HepG2 (cell line): ENCODE data around the gene ZFPM1. TPM values are rescaled to one million over a fixed set of nuclear protein-coding genes. Genes with fewer than 3 reads are reported as not detected.

Experiments used
- ASH2L ChIP-seq: fragments of 300-600, 200-600 bp; sonication (generic); IDR thresholded peaks from 2 replicates; pipeline ENCODE4 v1.7.0; 2017; ENCODE audit warnings: low read depth, mild to moderate bottlenecking, moderate library complexity, mixed read lengths, low read length; ENCODE audit not compliant: insufficient read length
- FOXO4 ChIP-seq: sonication (generic); formaldehyde crosslinking; conservative IDR thresholded peaks from 2 replicates; pipeline ENCODE4 v1.8.1; 2023; ENCODE audit warnings: missing genetic modification reagents
- MBD4 ChIP-seq: IDR thresholded peaks from 2 replicates; pipeline ENCODE4 v1.6.1; 2012; ENCODE audit warnings: low read length, inconsistent platforms, borderline replicate concordance
- NAIF1 ChIP-seq: sonication (generic); formaldehyde crosslinking; IDR thresholded peaks from 2 replicates; pipeline ENCODE4 v1.5.0; 2020; ENCODE audit warnings: mild to moderate bottlenecking, missing genetic modification reagents, borderline replicate concordance
- SKI ChIP-seq: fragments of 450-650 bp; IDR thresholded peaks from one replicate; pipeline ENCODE4 v1.6.1; 2018; ENCODE audit warnings: mild to moderate bottlenecking; ENCODE audit not compliant: partially characterized antibody
- ZNF10 ChIP-seq: sonication (generic); formaldehyde crosslinking; IDR thresholded peaks from 2 replicates; pipeline ENCODE4 v1.4.0; 2020; ENCODE audit warnings: mild to moderate bottlenecking, low read depth, missing genetic modification reagents, borderline replicate concordance
- ZNF850 ChIP-seq: sonication (generic); formaldehyde crosslinking; conservative IDR thresholded peaks from 2 replicates; pipeline ENCODE4 v1.9.0; 2021; ENCODE audit warnings: mild to moderate bottlenecking, missing genetic modification reagents
- polyA plus RNA-seq, 8 experiments: library from polyadenylated mRNA; depleted of rRNA in 3 of 8; stranded (reverse) in 7 of 8; unstranded in 1 of 8; fragments of >200 nt; fragmentation: Illumina TruSeq in 4 of 8; extraction: Trizol in 4 of 8; gene quantifications; 2 replicates each; pipeline versions ENCODE4 v1.2.1 to v1.2.3, GENCODE V29; 2011 to 2016; ENCODE audit warnings: low read depth in 4 of 8, missing spikeins in 1 of 8, mixed read lengths in 1 of 8; ENCODE audit not compliant: insufficient read depth in 1 of 8
- total RNA-seq, 5 experiments: library from RNA; depleted of rRNA; stranded (reverse); fragments of >200 nt; fragmentation: Illumina TruSeq; extraction: Trizol; gene quantifications; 2 replicates each; pipeline ENCODE4 v1.2.3, GENCODE V29; 2016; ENCODE audit warnings: low read depth in 1 of 5
- TF ChIP-seq, protein P1 (sequence below): sonication (generic); formaldehyde crosslinking; IDR thresholded peaks from 2 replicates; pipeline ENCODE4 v1.5.0; 2020; ENCODE audit warnings: missing genetic modification reagents
- TF ChIP-seq, protein P2 (sequence below): sonication (generic); formaldehyde crosslinking; IDR thresholded peaks from 2 replicates; pipeline ENCODE4 v1.9.0; 2021; ENCODE audit warnings: missing genetic modification reagents, borderline replicate concordance
- TF ChIP-seq, protein P3 (sequence below): sonication (generic); formaldehyde crosslinking; IDR thresholded peaks from 2 replicates; pipeline ENCODE4 v1.5.1; 2020; ENCODE audit warnings: missing genetic modification reagents, mild to moderate bottlenecking, borderline replicate concordance
- TF ChIP-seq, protein P4 (sequence below): sonication (generic); formaldehyde crosslinking; IDR thresholded peaks from 2 replicates; pipeline ENCODE4 v1.4.0; 2020; ENCODE audit warnings: mild to moderate bottlenecking, missing genetic modification reagents
- TF ChIP-seq, protein P5 (sequence below): fragments of 450-650 bp; IDR thresholded peaks from 2 replicates; pipeline ENCODE4 v1.6.1; 2017; ENCODE audit warnings: mild to moderate bottlenecking

ZFPM1 gene
- total and polyA plus RNA-seq, 2 of the 13 experiments (the other 11 are each of a cell fraction or from before 2014, with no cell fraction given) = 1.3 to 3.8 TPM

DNA sequence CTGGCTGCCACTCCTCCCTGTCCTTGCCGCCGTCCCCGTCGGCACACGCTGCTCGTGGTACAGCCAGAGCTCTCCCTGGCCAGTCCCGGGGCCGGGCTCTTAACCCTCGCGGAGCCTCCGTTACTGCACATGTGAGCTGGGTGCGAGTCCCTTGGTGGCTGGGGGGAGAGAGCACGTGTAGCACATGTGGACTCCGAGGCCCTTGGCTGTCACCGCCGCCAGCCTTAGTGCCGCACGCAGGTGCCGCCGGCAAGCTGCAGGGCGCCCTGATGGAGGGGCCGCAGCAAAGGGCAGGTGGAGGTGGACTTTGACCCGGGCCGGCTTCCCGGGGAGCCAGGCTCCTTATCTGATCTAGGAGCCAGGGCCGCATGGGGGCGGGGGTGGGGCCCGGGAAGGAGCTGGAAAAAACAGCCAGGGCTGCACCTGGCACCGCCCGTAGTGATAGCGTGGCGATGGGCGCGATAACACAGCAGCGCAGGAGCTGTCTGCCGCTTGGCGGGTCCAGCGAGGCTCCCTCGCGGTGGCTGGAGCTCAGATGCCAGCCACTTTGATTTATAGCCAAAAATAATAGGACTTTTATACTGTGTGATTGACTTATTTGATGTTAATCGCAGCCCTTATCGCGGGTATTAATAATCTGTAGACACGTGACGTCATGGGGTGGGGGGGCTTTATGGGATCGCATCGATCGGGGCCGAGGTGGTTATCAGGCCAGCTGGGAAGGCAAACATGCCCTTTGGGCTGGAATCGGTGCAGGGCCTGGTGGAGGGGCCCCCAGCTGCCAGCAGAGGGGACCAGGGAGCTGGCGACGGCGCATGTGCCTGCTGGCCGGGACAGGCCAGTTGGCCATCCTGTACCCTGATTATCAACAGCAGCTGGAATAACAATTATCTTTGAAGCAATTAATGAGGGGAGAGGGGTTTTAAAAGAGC, 35.1 kb downstream of the ZFPM1 start (continued):
- TF ChIP-seq, protein P1, sequence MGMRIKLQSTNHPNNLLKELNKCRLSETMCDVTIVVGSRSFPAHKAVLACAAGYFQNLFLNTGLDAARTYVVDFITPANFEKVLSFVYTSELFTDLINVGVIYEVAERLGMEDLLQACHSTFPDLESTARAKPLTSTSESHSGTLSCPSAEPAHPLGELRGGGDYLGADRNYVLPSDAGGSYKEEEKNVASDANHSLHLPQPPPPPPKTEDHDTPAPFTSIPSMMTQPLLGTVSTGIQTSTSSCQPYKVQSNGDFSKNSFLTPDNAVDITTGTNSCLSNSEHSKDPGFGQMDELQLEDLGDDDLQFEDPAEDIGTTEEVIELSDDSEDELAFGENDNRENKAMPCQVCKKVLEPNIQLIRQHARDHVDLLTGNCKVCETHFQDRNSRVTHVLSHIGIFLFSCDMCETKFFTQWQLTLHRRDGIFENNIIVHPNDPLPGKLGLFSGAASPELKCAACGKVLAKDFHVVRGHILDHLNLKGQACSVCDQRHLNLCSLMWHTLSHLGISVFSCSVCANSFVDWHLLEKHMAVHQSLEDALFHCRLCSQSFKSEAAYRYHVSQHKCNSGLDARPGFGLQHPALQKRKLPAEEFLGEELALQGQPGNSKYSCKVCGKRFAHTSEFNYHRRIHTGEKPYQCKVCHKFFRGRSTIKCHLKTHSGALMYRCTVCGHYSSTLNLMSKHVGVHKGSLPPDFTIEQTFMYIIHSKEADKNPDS = peak; percentile 99
- TF ChIP-seq, protein P2, sequence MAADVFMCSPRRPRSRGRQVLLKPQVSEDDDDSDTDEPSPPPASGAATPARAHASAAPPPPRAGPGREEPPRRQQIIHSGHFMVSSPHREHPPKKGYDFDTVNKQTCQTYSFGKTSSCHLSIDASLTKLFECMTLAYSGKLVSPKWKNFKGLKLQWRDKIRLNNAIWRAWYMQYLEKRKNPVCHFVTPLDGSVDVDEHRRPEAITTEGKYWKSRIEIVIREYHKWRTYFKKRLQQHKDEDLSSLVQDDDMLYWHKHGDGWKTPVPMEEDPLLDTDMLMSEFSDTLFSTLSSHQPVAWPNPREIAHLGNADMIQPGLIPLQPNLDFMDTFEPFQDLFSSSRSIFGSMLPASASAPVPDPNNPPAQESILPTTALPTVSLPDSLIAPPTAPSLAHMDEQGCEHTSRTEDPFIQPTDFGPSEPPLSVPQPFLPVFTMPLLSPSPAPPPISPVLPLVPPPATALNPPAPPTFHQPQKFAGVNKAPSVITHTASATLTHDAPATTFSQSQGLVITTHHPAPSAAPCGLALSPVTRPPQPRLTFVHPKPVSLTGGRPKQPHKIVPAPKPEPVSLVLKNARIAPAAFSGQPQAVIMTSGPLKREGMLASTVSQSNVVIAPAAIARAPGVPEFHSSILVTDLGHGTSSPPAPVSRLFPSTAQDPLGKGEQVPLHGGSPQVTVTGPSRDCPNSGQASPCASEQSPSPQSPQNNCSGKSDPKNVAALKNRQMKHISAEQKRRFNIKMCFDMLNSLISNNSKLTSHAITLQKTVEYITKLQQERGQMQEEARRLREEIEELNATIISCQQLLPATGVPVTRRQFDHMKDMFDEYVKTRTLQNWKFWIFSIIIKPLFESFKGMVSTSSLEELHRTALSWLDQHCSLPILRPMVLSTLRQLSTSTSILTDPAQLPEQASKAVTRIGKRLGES (CRISPR knock-in tag) = peak; percentile 100
- TF ChIP-seq NAIF1 (CRISPR knock-in tag) = peak; percentile 99
- TF ChIP-seq MBD4 = no peak
- TF ChIP-seq, protein P3, sequence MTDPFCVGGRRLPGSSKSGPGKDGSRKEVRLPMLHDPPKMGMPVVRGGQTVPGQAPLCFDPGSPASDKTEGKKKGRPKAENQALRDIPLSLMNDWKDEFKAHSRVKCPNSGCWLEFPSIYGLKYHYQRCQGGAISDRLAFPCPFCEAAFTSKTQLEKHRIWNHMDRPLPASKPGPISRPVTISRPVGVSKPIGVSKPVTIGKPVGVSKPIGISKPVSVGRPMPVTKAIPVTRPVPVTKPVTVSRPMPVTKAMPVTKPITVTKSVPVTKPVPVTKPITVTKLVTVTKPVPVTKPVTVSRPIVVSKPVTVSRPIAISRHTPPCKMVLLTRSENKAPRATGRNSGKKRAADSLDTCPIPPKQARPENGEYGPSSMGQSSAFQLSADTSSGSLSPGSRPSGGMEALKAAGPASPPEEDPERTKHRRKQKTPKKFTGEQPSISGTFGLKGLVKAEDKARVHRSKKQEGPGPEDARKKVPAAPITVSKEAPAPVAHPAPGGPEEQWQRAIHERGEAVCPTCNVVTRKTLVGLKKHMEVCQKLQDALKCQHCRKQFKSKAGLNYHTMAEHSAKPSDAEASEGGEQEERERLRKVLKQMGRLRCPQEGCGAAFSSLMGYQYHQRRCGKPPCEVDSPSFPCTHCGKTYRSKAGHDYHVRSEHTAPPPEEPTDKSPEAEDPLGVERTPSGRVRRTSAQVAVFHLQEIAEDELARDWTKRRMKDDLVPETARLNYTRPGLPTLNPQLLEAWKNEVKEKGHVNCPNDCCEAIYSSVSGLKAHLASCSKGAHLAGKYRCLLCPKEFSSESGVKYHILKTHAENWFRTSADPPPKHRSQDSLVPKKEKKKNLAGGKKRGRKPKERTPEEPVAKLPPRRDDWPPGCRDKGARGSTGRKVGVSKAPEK (CRISPR knock-in tag) = peak; percentile 95
- TF ChIP-seq FOXO4 = peak; percentile 100
- peak; percentile 86 for TF ChIP-seq SKI
- peak; percentile 100 for TF ChIP-seq ASH2L
- peak; percentile 100 for TF ChIP-seq ZNF850 (CRISPR knock-in tag)
- TF ChIP-seq, protein P4, sequence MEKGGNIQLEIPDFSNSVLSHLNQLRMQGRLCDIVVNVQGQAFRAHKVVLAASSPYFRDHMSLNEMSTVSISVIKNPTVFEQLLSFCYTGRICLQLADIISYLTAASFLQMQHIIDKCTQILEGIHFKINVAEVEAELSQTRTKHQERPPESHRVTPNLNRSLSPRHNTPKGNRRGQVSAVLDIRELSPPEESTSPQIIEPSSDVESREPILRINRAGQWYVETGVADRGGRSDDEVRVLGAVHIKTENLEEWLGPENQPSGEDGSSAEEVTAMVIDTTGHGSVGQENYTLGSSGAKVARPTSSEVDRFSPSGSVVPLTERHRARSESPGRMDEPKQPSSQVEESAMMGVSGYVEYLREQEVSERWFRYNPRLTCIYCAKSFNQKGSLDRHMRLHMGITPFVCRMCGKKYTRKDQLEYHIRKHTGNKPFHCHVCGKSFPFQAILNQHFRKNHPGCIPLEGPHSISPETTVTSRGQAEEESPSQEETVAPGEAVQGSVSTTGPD (CRISPR knock-in tag) = peak; percentile 100
- peak; percentile 96 for TF ChIP-seq ZNF10
- TF ChIP-seq, protein P5, sequence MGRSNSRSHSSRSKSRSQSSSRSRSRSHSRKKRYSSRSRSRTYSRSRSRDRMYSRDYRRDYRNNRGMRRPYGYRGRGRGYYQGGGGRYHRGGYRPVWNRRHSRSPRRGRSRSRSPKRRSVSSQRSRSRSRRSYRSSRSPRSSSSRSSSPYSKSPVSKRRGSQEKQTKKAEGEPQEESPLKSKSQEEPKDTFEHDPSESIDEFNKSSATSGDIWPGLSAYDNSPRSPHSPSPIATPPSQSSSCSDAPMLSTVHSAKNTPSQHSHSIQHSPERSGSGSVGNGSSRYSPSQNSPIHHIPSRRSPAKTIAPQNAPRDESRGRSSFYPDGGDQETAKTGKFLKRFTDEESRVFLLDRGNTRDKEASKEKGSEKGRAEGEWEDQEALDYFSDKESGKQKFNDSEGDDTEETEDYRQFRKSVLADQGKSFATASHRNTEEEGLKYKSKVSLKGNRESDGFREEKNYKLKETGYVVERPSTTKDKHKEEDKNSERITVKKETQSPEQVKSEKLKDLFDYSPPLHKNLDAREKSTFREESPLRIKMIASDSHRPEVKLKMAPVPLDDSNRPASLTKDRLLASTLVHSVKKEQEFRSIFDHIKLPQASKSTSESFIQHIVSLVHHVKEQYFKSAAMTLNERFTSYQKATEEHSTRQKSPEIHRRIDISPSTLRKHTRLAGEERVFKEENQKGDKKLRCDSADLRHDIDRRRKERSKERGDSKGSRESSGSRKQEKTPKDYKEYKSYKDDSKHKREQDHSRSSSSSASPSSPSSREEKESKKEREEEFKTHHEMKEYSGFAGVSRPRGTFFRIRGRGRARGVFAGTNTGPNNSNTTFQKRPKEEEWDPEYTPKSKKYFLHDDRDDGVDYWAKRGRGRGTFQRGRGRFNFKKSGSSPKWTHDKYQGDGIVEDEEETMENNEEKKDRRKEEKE = no peak
